Measurements from ENCODE around the gene PLCD4.
A peak's percentile ranks its signal among the peaks of the same experiment; 100 is the strongest.

PLCD4 gene

DNA sequence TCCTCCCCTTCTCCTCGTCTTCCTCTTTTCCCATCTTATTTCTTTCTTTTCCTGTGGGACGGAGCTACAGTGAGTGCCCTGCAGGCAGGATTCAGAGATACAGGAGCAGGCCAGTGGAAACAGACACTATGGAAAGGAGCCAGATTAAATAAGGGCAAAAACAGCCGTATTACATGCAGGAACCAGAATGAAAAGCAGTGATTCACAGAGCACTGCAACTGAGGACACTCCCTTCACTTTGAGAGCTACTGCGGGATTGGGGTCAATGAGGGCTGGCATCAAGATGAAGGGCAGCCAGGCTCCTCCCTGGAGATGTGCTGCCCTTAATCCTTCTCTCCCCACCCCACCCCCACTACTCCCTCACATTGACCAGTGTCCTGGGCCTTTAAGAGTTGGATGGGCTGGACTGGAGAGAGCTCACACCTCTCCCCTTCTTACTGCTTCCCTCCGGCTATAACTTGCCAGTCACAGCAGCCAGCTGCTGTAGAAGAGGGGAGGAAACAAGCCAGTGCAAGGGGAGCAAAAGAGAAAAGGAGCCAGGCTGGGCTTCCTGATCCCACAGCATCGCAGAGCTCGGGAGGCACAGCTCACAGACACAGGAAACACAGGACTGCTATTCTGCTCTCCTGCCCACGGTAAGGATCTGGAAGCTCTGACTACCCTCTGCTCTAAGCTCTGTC is at the start of gene PLCD4:
TSS of gene PLCD4 (plus strand) at position 464 of the 680 bp plus-strand sequence. CDS start 7,841 bp downstream, outside the sequence.
- DNase-seq (ENCODE audit: low spot score), result no peak

DNA sequence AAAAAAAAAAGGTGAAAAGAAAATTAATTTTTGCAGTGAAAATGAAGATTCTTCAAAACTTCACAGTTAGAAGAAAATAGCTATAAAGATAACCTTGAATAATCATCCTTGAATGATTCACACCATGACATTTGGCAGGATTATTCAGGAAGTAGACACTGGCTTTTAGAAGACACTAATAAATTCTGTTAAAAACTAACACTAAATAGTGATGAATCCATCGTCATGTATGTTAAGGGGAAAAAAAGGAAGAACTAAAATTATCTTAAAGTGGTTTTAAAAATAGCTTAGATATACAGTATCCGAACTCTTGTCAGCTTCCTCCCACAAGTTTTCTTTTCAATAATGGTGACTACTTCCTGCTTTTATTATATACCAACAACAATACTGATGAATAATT is 49.8 kb upstream of the PLCD4 start:
- DNase-seq (ENCODE audit: low spot score), result no peak

DNA sequence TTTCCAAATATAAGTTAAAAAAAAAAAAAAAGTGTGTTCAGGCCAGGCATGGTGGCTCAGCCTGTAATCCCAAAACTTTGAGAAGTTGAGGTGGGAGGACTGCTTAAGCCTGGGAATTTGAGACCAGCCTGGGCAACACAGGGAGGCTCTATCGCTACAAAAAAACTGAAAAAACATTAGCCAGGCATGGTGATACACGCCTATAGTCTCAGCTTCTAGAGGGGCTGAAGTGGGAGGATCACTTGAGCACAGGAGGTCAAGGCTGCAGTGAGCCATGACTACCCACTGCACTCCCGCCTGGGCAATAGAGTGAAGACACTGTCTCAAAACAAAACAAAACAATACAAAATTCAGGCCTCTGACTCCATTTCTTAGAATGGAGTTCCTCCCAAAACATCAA is 48.7 kb upstream of the PLCD4 start:
- DNase-seq (ENCODE audit: low spot score), result no peak

DNA sequence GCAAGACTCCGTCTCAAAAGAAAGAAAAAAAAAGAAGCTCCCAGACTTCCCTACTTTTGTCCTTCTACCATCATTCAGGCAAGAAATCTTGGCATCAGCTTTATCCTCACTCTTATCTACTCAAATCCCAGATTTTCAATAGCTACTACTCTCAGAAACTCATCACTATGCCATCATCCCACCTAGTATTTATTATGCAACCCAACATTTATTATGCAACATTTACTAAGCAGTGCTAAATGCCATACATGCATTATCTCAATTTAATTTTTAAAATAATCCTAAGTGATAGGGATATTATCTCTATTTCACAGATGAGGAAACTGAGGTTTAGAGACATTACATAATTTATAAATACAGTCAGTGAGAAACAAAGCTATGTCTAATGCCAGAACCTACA is 43.6 kb upstream of the PLCD4 start:
- no peak for DNase-seq (ENCODE audit: low spot score)

DNA sequence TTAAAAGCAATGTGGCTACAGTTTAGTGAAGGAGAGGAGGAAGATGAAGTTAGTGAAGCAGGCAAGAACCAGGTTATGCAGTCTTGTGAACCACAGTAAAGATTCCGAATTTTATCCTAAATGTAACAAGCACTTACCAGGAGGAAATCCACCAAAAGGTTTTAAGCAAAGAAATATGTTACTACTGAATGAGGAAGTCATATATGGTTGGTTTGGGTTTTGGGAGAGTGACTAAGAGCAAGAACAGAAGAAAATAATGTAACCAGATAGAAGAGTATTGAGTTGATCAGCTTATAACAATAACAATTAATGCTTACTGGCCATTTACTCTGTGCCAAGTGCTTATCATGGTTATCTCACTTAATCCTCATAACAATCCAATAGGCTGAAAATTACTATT is 41.4 kb upstream of the PLCD4 start:
- DNase-seq (ENCODE audit: low spot score), result no peak

DNA sequence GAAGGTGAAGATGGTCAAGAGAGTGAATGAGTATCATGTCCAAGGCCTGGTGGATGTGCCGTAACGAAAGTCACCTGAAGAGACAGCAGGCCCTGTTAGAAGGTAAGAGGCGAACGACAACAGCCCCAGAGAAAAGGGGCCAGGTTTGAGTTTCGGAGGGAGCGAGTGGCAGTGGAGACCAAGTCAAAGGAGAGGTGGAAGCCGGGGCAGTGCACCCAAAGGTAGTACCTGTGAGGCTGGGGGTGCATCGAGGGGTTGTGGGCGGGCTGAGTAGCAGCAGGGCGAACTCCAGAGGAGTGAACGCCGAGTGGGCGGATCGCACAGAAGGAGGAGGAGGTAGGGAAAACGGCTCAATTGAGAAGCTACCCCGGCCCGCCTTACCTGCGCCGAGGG is 39.9 kb upstream of the PLCD4 start:
- DNase-seq (ENCODE audit: low spot score), result no peak

DNA sequence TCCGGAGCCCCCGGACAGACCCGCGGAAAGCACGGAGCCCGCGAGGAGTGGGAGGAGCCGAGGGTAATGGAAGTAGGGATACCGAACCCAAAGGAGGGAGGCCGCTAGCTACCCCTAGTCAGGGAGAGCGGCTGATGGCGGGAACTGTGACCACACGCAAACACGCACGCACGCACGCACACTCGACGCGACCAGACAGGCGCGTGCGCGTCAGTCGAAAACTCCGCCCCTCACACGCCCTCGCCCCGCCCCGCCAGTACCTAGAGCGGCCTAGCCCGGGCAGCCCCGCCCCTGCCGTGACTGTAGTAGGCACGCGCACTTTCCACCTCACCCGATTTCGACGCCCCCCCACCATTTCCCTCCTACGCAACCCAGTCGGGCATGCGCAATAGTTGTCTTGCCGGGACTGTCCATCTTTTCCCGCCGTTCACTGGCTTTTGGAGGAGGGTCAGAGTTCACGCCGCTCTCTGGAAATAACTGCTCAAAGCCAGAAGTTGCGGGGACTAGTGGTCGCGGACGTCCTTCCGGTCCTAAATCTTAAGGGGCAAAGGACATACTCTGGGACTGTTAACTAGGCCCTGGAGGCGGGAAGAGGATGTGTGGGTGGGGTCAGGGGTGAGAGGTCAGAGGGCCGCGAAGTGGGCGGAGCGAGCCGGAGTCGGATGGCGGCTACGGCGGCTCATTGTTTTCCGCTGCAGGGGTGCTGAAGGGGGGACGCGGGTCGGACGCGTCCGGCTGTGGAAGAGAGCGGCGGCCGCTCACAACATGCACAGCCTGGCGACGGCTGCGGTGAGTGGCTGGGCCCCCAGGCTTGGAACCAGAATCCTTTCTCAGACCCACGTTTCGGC is 39.3 kb upstream of the PLCD4 start, which contains the start of the genes CNOT9 and USP37:
TSS of gene CNOT9 (plus strand) at position 650 of the 848 bp plus-strand sequence. CDS start at position 766, 116 bp downstream.
TSS of gene USP37 (minus strand) at position 162 of the 848 bp plus-strand sequence. CDS start 9,698 bp downstream, outside the sequence.
- peak; percentile 98 for DNase-seq (ENCODE audit: low spot score)

DNA sequence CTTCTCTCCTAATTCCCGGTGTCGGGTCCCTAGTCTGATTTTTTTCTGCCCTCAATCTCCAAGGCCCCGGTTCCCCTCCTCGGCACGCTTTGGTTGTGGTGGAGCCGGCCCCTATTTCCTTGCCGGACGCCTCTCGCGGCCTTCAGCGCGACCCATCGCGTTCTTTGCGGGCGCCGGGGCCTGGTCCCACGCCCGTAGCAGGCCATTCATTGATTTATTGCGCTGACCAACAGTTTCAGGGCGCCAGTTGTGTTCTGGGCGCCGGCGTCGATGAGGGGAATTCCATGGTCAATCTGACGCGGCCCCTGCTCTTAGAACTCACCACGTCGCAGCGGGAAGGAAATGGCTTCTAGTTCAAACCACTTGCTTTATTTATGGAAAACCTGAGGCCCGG is 38.7 kb upstream of the PLCD4 start:
- peak; percentile 62 for DNase-seq (ENCODE audit: low spot score)

GRCh38 chr2:218569661-218570500 is 37.8 kb upstream of the PLCD4 start:
- DNase-seq (ENCODE audit: low spot score), result peak; percentile 57

DNA sequence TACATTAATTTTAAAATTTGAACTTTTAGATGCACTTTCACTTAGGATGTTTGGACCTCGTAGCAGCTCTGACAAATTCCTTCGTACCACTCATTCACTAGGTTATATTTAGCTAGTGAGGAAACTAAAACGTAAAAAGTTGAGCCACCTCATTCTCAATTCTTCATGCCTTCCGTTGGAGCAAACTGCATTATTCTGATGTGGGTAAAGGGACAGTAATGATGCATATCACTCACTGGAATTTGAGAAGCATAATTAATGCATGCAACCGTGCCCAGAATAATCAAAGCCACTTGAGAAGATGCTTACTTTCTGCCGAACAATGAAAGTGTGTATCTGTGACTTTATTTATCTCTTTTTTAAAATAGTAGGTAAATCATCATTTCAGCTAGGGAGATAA is 36.8 kb upstream of the PLCD4 start:
- DNase-seq (ENCODE audit: low spot score), result no peak

GRCh38 chr2:218576854-218577253 is 30.8 kb upstream of the PLCD4 start:
- no peak for DNase-seq (ENCODE audit: low spot score)

- no peak for DNase-seq (ENCODE audit: low spot score)
Measured at GRCh38 chr2:218577482-218578220, 30.0 kb upstream of the PLCD4 start.

GRCh38 chr2:218578272-218578877 is 29.3 kb upstream of the PLCD4 start:
- DNase-seq (ENCODE audit: low spot score), result no peak

GRCh38 chr2:218582076-218582475 is 25.6 kb upstream of the PLCD4 start:
- DNase-seq (ENCODE audit: low spot score), result no peak

GRCh38 chr2:218583983-218584850 is 23.5 kb upstream of the PLCD4 start:
- no peak for DNase-seq (ENCODE audit: low spot score)

DNA sequence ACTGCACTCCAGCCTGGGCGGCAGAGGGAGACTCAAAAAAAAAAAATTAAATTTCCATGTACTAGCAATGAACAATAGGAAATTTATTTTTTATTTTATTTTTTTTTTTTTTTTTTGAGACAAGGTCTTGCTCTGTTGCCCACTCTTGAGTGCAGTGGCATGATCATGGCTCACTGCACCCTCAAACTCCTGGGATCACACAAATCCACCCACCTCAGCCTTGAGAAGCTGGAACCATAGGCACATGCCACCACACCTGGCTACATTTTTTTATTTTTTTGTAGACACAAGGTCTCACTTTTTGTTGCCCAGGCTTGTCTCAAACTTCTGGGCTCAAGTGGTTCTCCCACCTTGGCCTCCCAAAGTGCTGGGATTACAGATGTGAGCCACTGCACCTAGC is 22.2 kb upstream of the PLCD4 start:
- no peak for DNase-seq (ENCODE audit: low spot score)

GRCh38 chr2:218605432-218605831 is 2.3 kb upstream of the PLCD4 start:
- DNase-seq (ENCODE audit: low spot score), result no peak

DNA sequence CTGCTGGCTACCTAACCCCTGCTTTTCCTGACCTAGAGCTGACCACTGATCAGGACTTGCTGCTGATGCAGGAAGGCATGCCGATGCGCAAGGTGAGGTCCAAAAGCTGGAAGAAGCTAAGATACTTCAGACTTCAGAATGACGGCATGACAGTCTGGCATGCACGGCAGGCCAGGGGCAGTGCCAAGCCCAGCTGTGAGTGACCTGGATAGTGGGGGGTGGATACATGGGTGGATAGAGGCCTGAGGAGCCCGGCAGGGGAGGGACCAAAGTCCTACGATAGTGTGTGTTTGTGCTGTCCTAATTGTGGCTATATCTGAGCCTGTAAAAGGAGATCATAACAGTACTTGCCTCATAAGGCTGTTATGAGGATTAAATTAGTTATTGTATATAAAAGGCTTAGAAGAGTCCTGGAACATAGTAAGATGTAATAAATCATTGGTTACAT is 8.2 kb downstream of the PLCD4 start:
- no peak for DNase-seq (ENCODE audit: low spot score)

- DNase-seq (ENCODE audit: low spot score), result no peak
Measured at GRCh38 chr2:218618102-218618860, 10.6 kb downstream of the PLCD4 start.
